Left renal cortex interstitium (tissue), 4 donors: ENCODE results near the gene SYNCRIP. TPM values are rescaled to one million over a fixed set of nuclear protein-coding genes. Genes with fewer than 3 reads are reported as not detected.
"Not testable (repeated sequence)": the region's sequence is repeated elsewhere in the genome, so short reads cannot be mapped to it uniquely, and the experiment has no call there.

Experiments
- DNase-seq, 4 donors: peaks; one replicate each; pipeline ENCODE4 v3.0.0-alpha.2; 2013; ENCODE audit warnings: low read depth in 4 of 4, low spot score in 2 of 4, missing footprints in 1 of 4
- polyA plus RNA-seq, 4 donors: library from polyadenylated mRNA; unstranded; fragments of 120-200 nt; gene quantifications; one replicate each; pipeline ENCODE4 v1.2.1, GENCODE V29; 2013; ENCODE audit not compliant: insufficient read length in 4 of 4

The SYNCRIP gene
- polyA plus RNA-seq, 4 donors = 151 to 189 (median 163) TPM

GRCh38 chr6:85602100-85602499 is 40.6 kb downstream of the SYNCRIP start:
- no peak for DNase-seq

DNA sequence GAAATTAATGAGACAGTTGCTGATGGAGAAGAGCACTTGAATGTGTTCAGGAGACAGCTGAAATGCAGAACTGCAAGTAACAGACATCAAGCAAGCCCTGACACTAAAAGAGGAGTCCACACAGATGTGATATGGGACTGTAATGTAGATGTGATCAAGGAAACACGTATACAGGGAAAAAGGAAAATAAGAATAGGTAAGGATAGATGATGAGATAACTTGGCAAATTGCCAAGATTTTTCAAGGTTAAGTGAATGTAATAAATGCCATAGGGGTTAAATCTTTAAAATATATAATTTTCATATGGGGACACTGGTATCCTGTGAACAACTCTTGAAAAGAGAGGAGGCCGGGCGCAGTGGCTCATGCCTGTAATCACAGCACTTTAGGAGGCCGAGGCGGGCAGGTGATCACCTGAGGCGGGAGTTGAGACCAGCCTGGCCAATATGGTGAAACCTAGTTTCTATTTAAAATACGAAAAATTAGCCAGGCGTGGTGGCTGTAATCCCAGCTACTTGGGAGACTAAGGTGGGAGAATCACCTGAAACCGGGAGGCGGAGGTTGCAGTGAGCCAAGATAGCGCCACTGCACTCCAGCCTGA is 41.9 kb downstream of the SYNCRIP start:
- no peak for DNase-seq

- DNase-seq = peak in 2 of 4 donors; percentile 16 to 19
Measured at GRCh38 chr6:85594197-85594930, 48.3 kb downstream of the SYNCRIP start.

DNA sequence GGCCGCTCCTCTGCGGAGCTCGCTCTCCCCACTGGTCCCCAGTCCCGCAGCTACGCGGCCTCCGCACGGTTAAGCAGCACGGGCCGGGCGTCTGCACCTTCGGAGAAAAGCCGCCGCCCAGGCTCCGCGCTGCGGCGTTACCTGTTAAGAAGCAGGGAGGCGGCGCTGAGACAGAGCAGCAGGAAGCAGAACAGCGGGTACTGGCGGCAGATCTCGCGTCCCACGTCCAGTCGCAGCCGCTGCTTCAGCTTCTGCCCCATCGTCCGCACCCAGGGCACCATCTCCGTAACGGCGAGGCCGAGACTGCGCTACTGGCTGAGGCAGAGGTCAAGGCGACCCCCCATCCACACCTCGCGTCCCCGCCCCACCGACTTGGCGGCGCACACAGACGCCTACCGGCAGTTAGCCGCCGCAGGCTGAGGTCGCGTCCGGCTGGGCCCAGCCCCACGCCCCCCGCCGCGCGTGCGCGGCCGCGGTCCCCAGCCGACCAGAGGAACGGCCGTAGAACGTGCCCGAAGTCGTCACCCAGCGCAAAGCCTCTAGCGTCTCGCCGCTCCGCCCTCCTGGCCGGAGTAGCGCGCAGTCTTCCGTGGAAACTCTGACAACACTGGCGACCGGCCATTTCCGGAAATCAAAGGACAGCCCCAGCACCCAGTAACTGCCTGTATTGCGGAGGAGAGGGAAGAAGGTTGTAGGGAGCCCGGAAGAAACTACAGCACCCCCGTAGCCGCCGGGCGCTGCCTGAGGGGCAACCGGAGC is 49.1 kb downstream of the SYNCRIP start, which contains the start of gene SNX14:
TSS of gene SNX14 (minus strand) at position 421 of the 759 bp plus-strand sequence. CDS start at position 281, 140 bp downstream.
- peak; percentile 78 to 89 (median 82) for DNase-seq

DNA sequence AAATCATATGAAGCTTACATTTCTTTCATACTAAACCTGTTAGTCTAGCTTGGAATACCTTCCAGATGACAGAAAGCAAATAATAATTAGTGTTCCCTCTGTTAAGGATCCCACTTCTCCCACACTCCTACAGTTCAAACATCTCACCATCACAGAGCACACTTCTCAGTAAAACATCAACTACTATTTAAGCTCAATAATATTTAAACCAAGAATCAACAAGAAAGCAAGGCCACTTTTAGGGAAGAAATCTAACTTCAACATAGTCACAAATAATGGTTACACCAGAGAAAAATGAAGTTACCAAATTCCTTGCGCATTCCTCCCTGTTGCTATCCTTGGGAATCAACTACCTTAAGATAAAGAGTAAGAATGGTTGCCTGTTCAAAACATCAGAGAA is 50.7 kb downstream of the SYNCRIP start:
- no peak for DNase-seq

GRCh38 chr6:85591207-85591606 is 51.5 kb downstream of the SYNCRIP start:
- no peak for DNase-seq

DNA sequence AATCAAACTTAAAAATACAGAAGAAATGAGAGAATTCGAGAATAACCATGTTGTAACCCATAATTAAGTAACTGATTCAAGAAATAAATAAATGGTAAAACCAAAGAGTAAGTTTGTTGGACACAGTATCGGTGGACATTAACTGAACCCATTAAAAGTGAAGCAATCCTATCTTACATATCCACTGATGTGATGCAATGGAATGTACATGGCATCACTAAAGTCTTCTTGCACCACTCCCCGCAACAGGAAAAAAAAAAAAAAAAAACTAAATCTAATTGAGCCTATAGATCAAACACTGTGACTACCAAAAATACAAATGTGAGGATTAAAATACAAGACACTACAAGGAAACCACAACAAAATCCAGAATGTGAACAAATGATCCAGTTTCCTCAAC is 56.9 kb downstream of the SYNCRIP start:
- no peak for DNase-seq

DNA sequence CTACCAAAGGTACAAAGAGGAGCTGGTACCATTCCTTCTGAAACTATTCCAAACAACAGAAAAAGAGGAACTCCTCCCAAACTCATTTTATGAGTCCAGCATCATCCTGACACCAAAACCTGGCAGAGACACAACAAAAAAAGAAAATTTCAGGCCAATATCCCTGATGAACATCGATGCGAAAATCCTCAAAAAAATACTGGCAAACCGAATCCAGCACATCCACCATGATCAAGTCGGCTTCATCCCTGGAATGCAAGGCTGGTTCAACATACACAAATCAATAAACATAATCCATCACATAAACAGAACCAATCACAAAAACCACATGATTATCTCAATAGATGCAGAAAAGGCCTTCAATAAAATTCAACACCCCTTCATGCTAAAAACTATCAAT is 59.9 kb downstream of the SYNCRIP start:
- DNase-seq = not testable (repeated sequence)

DNA sequence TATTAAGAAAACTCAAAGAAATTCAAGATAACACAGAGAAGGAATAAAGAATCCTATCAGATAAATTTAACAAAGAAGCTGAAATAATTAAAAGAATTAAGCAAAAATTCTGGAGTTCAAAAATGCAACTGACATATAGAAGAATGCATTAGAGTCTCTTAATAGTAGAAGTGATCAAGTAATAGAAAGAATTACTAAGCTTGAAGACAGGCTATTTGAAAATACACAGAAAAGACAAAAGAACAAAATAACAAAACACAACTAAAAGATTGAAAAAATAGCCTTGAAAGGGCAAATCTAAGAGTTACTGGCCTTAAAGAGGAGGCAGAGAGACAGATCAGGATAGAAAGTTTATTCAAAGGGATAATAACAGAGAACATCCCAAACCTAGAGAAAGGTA is 61.1 kb downstream of the SYNCRIP start:
- no peak for DNase-seq

GRCh38 chr6:85580878-85581267 is 61.8 kb downstream of the SYNCRIP start:
- DNase-seq = no peak

- no peak for DNase-seq
Measured at GRCh38 chr6:85580118-85580877, 62.4 kb downstream of the SYNCRIP start.

- no peak for DNase-seq
Measured at GRCh38 chr6:85579581-85579980, 63.1 kb downstream of the SYNCRIP start.

- DNase-seq = no peak
Measured at GRCh38 chr6:85576476-85576875, 66.2 kb downstream of the SYNCRIP start.

- no peak for DNase-seq
Measured at GRCh38 chr6:85574932-85575598, 67.6 kb downstream of the SYNCRIP start.

GRCh38 chr6:85569323-85569722 is 73.4 kb downstream of the SYNCRIP start:
- DNase-seq = no peak

DNA sequence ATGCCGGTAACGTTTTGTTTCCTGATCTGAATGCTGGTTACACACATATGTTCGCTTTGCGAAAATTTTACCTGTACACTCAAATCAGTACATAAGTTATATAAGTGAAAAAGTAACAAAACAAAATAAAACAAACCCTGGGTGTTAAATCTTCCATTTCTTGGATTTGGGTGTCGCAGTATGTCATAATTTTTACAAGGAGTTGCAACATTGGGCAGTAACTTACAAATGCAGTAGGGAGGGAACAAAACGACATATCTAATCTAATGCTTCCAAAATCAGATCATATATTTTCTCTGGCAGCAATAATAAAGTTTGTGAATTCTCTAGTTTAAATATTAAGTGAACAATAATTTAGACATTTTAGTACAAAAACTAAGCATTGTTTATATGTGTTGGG is 74.3 kb downstream of the SYNCRIP start:
- no peak for DNase-seq

- no peak for DNase-seq
Measured at GRCh38 chr6:85565736-85566135, 77.0 kb downstream of the SYNCRIP start.

DNA sequence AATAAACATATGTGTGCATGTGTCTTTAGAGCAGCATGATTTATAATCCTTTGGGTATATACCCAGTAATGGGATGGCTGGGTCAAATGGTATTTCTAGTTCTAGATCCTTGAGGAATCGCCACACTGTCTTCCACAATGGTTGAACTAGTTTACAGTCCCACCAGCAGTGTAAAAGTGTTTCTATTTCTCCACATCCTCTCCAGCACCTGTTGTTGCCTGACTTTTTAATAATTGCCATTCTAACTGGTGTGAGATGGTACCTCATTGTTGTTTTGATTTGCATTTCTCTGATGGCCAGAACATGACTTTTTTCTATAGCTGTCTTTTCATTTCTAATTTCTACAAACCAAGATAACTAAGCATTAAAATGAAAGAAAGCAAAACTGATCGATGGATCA is 78.5 kb downstream of the SYNCRIP start:
- DNase-seq = not testable (repeated sequence)
